DMS153 (cell line): ENCODE measurements around the gene RBCK1.
"Not testable (repeated sequence)": the region's sequence is repeated elsewhere in the genome, so short reads cannot be mapped to it uniquely, and the experiment has no call there.

Source experiments
- DNase-seq: peaks from one replicate; lab custom pipeline; 2025; lab: John Stamatoyannopoulos, UW

Gene RBCK1

DNA sequence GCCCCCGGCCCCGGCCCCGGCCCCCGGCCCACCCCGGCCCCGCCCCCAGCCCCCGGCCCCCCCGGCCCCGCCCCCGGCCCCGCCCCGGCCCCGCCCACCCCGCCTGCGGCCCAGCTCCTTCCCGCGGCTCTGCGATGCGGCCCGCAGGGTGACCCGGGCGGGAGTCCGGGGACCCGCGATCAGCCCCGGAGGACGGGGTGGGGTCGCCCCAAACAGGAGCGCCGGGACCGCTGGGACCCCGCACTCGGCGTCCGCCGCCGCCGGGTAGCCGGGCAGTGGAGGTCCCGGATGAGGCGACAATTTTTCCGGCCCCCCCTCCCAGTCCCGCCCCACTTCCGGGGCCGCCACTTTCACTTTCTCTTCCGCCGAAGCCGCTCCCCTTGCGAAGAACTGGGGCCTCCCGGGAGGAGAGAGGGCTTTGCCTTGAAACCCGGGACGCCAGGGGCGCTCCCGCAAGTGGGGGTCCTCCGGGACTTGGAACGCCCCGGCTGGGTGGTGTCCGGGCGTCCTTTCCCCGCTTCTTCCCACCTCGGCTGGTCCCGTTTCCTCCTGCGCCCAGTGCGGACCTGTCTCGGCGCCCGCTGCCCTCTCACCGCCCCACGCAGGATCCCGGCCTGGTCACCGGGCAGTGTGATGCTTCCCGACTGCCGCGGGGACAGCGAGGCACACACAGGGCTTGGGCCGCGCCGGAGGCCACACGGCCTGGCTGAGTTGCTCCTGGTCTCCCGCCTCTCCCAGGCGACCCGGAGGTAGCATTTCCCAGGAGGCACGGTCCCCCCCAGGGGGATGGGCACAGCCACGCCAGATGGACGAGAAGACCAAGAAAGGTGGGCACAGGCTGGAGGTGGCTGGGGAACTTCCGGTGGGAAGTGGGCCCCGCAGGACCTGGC, at the start of gene RBCK1:
Gene RBCK1, plus strand, starts transcription at position 347 of the 890 bp plus-strand sequence. Its CDS starts 459 bp downstream, at position 806.
- peak; percentile 49 for DNase-seq

DNA sequence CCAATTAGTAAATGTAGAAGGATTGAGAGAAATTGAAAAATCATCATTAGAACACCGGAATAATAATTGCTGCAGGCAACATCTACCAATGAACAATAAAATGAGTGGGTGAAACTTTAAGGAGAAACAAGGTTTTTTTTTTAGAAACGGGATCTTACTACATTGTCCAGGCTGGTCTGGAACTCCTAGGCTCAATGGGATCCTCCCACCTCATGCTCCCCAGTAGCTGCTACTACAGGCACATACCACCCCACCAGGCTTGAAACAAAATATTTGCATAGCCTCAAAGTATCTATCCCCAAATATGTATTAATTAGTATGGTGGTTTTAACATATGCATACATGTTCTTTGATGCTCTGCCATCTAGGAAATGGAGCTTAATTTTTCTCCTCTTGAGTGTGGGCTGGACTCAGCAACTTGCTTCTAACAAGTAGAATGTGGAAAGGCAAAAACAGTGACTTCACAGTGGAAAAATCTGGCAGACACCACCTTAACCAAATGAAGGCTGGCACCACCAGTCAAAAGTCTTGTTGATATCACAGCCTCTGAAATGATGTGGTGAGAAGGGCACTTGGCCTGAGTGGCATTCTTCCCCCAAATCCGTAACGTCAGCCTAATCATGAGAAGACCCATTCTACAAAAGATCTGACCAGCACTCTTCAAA, 49.1 kb upstream of the RBCK1 start:
- DNase-seq: no peak

DNA sequence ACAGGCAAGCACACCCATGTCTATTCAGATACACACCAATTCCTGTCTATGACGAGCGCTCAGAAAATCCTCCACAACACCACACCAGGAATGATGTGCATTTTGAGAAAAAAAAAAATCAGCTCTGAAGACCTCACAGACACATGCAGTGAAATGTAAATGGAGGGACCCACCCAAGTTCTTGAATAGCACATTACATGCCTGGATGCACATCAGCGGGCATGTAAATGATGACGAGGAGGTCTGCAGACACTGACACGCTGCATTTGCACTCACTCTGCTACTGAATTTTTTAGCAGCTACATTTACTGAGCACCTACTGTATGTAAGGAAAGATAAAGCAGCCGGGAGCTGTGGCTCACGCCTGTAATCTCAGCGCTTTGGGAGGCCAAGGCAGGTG, 46.5 kb upstream of the RBCK1 start:
- DNase-seq: no peak

DNA sequence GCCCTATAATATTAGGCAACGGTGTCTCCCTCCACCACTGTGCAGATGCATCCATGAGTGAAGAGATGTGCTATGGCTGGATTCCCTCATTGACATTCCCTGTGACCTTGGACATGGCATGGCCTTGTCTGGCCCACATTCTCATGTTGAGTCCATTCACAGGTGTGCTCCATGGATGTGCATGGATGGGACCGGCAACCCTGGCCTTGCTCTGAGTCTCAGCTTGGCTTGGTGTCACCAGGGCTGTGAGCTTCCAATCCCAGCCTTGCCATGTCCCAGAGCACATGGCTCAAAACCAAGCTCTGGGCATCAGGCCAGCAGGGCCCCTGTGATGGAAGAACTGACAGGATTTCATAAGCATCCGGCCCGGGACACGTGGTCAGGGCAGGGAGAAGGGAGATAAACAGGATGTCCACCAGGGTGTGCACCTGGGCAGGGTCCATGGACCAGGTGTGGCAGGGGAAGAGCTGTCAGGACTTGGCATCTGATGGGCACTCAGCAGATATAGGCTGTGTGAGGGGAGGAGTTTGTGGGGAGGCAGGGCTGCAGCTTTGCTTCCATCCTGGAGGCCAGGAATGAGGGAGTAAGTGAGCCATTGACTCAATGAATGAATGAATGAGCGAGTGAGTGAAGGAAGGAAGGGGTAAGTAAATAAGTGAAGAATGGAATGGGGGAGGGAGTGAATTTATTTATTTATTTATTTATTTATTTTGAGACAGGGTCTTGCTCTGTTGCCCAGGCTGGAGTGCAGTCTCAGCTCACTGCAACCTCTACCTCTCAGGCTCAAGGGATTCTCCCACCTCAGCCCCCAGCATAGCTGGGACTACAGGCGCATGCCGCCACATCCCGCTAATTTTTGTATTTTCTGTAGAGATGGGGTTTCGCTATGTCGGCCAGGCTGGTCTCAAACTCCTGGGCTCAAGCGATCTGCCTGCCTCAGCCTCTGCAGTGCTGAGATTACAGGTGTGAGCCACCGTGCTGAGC, 45.5 kb upstream of the RBCK1 start:
- DNase-seq: peak; percentile 95

DNA sequence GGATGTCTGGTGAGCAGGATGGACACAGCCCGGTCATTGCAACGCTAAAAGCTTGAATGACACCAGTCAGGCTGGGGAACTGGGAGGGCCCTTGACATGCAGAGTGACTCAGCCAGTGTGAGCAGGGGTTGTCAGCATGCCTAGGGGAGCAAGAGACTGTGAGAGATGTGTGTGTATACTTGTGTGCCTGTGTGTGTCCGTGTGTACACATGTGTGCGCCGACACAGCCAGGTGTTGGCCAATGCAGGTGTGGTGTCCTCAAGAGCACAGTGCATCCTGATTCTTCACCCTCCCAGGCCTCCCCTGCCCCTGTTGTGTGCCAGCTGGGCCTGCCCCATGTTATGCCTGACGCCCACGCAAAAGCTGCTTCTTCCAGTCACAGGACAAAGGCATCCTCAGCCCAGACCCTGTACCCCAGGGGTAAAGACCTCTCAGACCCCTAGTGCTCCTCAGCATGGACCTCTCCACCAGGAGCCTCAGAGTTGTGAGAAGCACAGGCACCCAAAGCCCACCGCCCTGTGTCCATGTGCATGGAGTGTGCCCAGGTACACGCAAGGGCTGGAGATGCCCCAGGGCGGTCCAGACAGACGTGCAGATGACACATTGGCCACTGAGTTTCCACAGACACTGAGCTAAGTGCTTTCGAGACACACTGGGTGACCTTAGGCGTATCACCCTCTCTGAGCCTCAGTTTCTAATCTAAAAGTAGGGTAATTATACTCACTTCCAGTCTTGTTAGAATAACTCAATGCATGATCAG, 44.6 kb upstream of the RBCK1 start:
- DNase-seq: no peak

DNA sequence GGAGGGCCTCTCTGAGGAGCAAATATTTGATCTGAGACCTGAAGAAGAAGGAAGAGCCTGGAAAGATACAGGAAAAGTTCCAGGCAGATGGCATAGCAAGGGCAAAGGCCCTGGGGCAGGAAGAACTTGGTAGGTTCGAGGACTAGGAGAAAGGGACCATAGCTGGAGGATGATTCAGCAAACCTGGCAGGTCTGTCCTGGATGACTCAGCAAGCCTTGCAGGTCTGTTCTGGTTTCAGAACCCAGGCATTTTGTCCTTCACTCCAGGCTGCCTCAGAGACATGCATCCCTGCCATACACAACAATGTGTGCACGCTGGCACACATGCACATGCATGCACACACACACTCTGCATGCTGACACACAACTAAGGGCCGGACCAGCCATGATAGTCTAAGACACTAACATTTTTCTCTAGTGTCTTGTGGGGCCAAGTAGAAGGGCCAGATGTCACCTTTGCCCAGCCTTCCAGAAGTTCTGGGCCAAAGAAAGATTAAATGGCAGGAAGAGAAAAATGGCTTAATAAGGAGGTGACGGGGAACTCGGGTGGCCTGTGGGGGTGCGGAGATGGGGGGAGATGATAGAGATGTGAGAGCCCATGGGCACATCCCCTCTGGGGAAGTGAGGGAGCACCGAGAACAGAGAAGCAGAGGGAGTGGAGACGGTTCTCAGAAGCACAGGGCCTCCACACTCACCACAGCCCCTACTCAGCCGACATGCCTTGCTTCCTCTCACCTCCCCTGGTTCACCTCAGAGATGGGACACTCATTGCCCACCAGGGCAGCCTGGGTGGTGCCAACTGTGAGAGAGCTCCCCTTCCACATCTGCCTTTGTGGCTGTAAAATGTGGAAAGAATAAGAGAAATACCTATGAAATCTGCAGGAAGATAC, 42.9 kb upstream of the RBCK1 start:
- DNase-seq: no peak

DNA sequence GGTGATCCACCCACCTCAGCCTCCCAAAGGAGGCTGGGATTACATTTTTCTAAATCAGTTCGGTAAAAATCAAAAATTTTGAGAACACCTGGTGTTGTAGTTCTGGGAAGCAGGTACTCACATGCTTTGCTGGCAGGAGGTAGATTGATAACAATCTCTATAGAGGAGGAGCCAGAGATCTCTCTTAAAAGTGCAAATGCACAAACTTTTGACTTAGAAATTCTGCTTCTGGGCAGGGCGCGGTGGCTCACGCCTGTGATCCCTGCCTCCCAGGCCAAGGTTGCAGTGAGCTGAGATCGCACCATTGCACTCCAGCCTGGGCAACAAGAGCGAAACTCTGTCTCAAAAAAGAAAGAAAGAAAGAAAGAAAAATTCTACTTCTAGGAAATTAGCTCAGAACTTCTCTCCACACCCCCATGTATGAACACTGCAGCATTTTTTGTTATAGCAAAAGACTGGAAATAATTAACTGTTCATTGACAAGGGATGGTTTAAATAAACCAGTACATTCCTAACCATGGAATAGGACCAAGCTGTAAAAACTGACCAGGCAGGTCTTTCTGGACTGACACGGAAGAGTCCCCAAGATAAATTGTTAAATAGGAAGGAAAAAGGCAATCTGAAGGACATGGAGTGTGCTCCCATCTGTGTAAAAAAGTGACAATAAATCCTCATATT, 41.9 kb upstream of the RBCK1 start:
- DNase-seq: no peak

DNA sequence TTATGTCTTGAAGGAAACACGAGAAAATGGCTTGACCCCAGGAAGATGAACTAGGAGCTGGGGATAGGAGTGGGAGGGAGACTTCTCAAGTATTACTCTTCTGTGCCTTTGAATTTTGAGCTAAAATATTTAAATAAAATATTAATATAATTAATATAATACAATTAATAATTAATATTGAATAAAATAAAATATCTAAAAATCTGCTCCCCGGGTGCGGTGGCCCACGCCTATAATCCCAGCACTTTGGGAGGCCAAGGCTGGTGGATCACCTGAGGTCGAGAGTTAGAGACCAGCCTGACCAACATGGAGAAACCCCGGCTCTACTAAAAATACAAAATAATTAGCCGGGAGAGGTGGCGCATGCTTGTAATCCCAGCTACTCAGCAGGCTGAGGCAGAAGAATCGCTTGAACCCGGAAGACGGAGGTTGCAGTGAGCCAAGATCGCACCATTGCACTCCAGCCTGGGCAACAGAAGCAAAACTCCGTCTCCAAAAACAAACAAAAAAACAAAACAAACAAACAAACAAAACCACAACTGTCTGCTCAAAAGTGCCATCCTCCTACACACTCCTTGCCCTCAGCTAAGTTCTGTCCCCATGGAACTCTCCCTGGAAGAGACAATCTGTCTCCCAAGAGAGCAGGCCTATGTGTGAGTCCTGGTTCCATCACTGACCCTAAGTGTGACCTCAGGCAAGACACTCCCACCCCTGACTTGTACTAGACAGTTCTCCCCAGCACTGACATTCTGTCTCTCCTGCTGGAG, 41.2 kb upstream of the RBCK1 start:
- DNase-seq: no peak

DNA sequence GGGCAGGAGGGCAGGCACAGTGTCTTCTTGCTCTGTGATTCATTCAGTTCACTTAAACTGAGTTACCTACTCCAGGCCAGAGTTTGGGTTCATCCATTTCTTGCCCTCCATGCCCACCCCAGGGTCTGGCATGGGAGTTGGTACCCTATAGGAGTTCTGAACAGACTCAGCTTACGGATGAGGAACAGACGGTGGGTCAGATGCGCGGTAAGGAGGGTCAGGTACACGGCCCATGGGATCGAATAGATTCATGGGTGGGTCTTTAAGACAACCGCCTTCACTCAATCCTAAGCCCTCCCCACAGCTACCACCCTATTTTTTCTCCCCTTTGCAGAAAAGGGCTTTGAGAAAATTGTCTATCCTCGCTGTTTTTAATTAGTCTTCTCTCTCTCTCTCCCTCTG, 40.6 kb upstream of the RBCK1 start:
- no peak for DNase-seq

DNA sequence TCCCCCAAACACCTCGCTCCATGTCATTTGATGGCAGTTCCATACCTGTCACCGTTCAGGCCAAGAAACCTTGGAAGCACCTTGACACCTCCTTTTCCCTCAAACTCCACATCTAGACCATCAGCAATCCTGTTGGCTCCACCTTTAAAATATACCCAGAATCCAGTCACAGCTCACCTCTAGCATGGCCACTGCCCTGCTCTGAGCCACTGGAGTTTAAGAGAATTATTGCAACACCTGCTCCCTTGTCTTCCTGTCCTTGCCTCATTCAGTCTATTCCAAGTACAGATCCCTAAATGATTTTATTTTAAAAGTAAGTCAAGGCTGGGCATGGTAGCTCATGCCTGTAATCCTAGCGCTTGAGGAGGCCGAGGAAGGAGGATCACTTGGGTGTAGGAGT, 39.2 kb upstream of the RBCK1 start:
- no peak for DNase-seq

DNA sequence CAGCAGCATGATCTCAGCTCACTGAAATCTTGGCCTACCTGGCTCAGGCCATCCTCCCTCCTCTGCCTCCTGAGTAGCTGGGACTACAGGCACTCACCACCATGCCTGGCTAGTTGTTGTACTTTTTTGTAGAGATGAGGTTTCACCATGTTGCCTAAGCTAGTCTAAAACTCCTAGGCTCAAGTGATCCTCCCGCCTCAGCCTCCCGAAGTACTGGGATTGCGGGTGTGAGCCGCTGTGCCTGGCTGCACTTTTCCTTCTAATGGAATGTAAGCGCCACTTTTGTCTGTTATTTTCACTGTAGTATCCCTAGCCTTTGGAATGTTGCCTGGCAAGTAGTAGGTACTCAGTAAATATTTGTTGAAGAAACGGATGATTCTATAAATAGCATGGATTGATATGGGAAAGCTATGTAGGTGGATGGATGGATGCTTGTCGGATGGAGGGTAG, 37.9 kb upstream of the RBCK1 start:
- DNase-seq: no peak

DNA sequence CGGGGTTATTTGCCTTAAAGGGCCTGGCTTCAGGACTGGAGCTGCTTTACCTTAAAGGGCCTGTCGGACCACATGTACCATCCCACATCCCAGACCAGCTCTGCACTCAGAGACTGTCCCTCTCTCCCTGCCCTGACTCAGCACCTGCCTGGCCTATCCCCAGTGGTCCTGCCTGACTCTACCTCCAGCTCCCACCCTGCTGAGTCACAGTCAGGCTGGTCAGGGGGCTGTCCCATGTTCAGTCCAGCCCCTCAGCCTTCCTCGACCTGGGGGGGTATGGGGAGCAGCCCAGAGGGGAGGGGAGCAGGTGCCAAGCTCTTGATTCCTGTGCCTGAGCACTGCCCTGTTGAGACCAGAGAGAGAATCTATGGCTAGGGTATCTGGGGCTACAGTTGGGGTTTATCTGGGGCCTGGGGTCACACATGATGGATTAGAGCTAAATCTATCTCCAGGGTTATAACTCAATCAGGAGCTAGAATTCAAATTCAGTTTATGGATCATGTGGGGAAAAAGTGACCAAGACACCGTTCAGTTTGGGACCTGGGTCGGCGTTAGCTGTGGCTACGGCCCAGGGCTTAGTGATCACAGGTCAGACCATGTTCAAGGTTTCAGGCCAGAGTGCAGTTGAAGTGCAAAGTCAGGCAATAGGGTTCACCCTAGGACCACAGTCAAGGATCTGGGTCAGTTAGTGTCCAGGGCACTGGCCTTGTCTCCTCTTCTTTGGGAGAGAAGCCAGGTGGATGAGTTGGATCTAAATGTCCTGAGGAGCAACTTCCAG, 36.9 kb upstream of the RBCK1 start:
- DNase-seq: no peak

DNA sequence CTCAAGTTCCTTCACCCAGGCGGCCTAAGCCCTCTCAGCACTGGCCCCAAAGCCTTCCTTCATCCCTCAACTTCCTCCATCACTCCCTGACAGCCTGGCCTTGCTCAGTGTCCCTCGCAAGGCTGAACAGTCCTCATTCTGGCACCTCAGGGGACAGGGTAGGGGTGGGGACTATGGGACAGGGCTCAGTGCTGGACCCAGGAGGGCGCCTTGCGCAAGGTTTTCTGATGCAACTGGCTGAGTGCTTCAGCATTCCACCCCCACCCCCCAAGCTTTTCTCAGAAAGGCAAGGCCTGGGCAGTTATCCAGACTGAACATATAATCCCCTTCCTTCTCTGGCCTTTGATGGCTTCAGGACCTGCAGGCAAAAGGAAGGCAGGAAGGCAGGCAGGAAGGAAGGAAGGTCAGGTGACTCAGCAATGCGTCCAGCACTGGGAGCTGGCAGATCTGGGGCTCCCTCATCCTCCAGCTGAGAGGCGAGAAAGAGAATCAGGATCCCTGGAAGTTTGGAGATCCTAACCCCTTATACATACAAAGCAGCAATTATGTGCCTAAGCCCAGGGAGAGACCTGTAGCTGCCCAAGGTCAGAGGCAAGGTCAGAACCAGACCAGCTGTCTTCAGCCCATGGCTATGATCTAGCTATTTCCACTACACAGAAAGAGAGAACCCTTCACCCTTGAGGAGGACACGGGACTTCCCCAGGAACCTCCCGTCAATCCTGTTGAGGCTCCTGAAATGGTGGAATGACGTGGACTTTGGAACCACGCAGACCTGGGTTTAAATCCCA, 36.1 kb upstream of the RBCK1 start:
- DNase-seq: peak; percentile 50

DNA sequence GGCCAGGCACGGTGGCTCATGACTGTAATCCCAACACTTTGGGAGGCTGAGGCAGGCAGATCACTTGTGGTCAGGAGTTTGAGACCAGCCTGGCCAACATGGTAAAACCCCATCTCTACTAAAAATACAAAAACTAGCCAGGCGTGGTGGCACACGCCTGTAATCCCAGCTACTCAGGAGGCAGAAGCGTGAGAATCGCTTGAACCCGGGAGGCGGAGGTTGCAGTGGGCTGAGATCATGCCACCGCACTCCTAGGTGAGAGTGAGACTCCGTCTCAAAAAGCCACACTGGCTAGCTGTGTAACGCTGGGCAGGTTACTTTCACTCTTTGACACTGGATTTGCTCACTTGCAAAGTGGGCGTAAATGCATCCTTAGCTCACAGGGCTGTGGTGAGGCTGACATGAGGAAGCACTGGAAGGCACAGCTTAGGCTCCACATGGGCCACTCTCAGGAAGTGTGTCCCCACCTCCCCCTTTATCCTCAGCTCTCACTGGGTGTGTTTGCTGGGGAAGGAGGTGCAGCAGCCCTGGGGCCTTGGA, 35.5 kb upstream of the RBCK1 start:
- not testable (repeated sequence) for DNase-seq

DNA sequence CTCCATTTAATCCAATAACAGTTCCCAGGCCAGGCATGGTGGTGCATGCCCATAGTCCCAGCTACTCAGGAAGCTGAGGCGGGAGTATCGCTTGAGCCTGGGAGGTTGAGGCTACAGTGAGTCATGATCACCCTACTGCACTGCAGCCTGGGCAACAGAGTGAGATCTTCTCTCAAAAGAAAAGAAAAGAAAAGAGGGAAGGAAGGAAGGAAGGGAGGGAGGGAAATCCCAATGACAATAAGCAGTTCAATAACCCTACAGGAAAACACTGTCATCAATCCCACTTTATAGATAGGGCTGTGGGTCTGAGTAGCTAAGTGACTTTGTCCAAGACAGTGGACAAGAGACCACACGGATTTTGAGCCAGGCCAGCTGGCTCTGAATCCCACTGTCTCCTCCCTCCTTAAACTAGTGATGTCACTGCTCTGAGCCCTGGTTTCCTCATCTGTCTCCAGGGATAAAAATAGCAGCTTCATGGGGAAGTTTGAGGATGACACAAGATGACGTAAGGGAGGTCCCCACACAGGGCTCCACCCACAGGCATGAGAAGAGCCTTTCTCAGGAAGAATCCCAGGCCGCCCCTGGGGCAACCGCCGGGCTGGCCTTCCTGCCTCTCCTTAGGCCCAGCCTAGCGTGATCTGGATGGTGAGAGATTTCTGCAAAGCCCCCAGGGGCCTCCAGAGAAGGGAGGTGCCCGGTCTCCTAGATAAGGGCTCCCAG, 34.8 kb upstream of the RBCK1 start:
- DNase-seq: no peak

DNA sequence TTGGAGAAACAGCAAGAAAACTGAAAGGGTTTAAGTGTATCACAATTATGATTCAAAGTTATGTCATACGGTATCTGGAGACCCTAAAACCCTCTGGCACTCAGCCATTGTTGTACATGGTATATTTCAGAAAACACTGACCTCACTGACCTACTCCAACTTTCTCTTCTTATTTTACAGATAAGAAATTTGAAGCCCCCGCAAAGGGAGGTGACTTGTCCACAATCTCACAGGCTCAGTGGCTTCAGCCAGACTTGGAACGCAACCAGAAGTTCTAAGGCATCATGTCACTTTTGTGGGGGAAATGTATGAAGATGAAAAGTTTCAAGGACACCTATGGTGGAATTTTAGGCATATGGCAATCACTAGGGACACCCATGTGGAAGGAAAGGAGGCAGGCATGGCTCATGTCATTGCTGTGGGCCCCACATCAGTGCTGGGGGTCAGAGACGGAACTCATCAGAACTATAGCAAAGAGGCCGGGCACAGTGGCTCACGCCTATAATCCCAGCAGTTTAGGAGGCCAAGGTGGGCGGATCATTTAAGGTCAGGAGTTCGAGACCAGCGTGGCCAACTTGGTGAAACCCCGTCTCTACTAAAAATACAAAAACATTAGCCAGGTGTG, 32.7 kb upstream of the RBCK1 start:
- DNase-seq: no peak
